GM06990 (cell line): Measurements from ENCODE around the gene COL4A2.

Experiments
- DNase-seq: peaks from one replicate; pipeline ENCODE4 v3.0.0-alpha.2; 2011; ENCODE audit not compliant: insufficient read length; ENCODE audit errors: extremely low read depth
- H3K27me3 ChIP-seq: replicated peaks from 2 replicates; pipeline ENCODE4 v1.6.0; 2011; ENCODE audit warnings: low read length; ENCODE audit not compliant: control insufficient read depth, insufficient read depth
- H3K36me3 ChIP-seq: 2 replicates; pipeline ENCODE4 v1.5.1; 2011; ENCODE audit warnings: low read length; ENCODE audit not compliant: control insufficient read depth, insufficient read depth
- H3K4me3 ChIP-seq: replicated peaks from 2 replicates; pipeline ENCODE4 v1.5.1; 2011; ENCODE audit warnings: low read depth, mild to moderate bottlenecking, control low read depth, low read length
- CTCF ChIP-seq: IDR thresholded peaks from 2 replicates; pipeline ENCODE4 v1.5.1; 2011; ENCODE audit warnings: low read length, control low read depth, mild to moderate bottlenecking, inconsistent platforms; ENCODE audit not compliant: insufficient read depth, poor library complexity, severe bottlenecking

The COL4A2 gene

GRCh38 chr13:110524541-110525257 lies 217.6 kb downstream of the COL4A2 start:
- no peak for TF ChIP-seq CTCF
- no peak overlapping the region for H3K4me3 ChIP-seq
- DNase-seq: no peak
- H3K36me3 ChIP-seq: no peaks in the 10 kb centered on the region
- H3K27me3 ChIP-seq: no peaks in the 10 kb centered on the region; the same call in 1 of the 2 replicates

DNA sequence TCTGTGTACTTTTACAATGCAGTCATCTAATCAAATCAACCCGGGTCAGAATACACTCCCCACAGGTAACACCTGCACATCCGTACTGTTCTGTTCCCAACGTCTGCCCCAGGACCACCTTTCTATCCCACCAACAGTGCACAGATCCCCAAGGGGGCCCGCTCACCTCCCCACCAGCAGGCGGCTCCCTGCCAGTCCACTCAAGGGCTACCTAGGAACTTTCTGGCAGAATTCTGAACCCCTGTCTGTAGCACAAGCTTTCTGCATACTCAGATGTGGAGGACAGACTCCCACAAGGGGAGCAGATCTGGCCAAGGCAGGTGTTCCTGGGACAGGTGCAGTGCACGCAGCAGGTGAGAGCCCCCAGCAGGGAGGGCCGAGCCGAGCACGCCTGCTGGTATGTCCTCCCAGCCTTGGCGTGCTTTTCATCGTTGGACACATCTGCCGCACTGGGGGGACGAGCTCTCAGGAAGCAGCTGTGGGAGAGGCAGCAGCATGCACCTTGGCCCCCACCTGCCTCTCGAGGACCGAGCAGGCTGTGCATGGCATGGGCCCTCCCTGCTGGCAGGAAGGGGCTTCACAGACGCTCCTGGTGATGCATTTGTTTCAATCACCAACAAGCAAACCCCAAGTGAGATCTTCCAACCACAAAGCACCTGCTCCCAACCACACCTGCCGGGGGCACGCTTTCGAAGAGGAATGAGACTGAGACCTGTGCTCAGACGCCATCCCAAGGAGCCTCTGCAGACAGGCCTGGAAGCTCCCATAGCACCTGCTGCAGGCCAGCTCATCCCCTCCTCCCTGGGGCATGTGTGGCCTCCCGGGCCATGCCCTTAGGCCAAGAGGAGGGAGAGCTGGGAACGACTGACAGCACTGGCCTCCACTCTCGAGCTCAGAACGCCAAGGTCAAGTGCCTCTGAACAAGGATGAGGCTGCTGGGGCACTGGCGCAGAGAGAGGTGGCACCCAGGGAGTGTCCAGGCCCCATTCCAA lies 218.5 kb downstream of the COL4A2 start:
- peak; percentile 28 for TF ChIP-seq CTCF
- Histone ChIP-seq H3K4me3 (no peak overlapping the region), H3K27me3 (no peaks in the 10 kb centered on the region; the same call in 1 of the 2 replicates), H3K36me3 (no peaks in the 10 kb centered on the region)
- DNase-seq: peak; percentile 62

- no peak for DNase-seq
- Histone ChIP-seq H3K27me3 (no peaks in the 10 kb centered on the region; the same call in 1 of the 2 replicates), H3K36me3 (no peaks in the 10 kb centered on the region), H3K4me3 (no peak overlapping the region)
- no peak for TF ChIP-seq CTCF
Measured at GRCh38 chr13:110528371-110528770, 221.3 kb downstream of the COL4A2 start.

- no peak for TF ChIP-seq CTCF
- no peak for DNase-seq
- Histone ChIP-seq H3K4me3 (no peak overlapping the region), H3K27me3 (no peaks in the 10 kb centered on the region; the same call in 1 of the 2 replicates), H3K36me3 (no peaks in the 10 kb centered on the region)
Measured at GRCh38 chr13:110528911-110529310, 221.8 kb downstream of the COL4A2 start.

GRCh38 chr13:110529522-110530311 lies 222.6 kb downstream of the COL4A2 start:
- Histone ChIP-seq H3K4me3 (no peak overlapping the region), H3K27me3 (no peaks in the 10 kb centered on the region; the same call in 1 of the 2 replicates), H3K36me3 (no peaks in the 10 kb centered on the region)
- TF ChIP-seq CTCF: no peak
- no peak for DNase-seq
